Measurements from ENCODE around the gene SRPK2.

DNA sequence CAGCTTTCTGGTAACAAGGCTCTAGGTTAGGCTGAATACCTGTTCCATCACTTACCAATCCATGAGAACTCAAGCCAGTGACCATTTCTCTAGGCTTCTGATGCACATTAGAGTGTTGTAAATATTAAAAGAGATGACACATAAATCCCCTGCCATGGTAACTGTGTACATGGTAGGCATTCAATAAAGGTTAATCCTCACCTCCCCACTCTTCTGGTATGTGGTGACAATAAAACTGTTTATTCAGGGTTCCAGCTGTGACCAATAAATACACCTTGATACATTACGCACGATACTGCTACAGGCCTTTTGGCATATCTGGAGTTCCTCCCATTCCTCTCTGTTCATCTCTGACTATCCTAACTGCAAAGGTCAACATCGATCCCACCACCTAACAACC is 171.9 kb downstream of the SRPK2 start:
- TF ChIP-seq GATA3 (IDR thresholded peaks at IDR 0.05; ENCODE audit: low read depth, low read length) (no peak), GATA2 (IDR thresholded peaks at IDR 0.05; ENCODE audit: low read depth, low read length) (no peak)
